ENCODE data around the gene NANS.
"Not testable (repeated sequence)": the region's sequence is repeated elsewhere in the genome, so short reads cannot be mapped to it uniquely, and the experiment has no call there.

Gene NANS

GRCh38 chr9:98038958-98039357 is 17.6 kb upstream of the NANS start:
- DNase-seq (ENCODE audit: low spot score) = no peak

DNA sequence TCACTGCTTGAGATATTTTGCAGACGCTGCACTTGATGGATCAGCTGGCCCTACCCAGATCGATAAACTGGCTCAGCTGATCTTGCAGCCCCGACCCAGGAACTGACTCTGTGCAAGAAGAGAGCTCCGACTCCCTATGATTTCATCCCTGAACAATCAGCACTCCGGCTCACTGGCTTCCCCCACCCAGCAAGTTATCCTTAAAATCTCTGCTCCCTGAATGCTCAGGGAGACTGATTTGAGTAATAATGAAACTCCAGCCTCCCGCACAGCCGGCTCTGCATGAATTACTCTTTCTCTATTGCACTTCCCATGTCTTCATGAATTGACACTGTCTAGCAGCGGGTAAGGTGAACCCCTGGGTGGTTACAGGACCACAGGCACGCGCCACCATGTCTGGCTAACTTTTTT is 16.9 kb upstream of the NANS start:
- no peak for DNase-seq (ENCODE audit: low spot score)

GRCh38 chr9:98040212-98040611 is 16.3 kb upstream of the NANS start:
- no peak for DNase-seq (ENCODE audit: low spot score)

- DNase-seq (ENCODE audit: low spot score) = no peak
These were observed 12.6 kb upstream of the NANS start for GRCh38 chr9:98043915-98044314.

DNA sequence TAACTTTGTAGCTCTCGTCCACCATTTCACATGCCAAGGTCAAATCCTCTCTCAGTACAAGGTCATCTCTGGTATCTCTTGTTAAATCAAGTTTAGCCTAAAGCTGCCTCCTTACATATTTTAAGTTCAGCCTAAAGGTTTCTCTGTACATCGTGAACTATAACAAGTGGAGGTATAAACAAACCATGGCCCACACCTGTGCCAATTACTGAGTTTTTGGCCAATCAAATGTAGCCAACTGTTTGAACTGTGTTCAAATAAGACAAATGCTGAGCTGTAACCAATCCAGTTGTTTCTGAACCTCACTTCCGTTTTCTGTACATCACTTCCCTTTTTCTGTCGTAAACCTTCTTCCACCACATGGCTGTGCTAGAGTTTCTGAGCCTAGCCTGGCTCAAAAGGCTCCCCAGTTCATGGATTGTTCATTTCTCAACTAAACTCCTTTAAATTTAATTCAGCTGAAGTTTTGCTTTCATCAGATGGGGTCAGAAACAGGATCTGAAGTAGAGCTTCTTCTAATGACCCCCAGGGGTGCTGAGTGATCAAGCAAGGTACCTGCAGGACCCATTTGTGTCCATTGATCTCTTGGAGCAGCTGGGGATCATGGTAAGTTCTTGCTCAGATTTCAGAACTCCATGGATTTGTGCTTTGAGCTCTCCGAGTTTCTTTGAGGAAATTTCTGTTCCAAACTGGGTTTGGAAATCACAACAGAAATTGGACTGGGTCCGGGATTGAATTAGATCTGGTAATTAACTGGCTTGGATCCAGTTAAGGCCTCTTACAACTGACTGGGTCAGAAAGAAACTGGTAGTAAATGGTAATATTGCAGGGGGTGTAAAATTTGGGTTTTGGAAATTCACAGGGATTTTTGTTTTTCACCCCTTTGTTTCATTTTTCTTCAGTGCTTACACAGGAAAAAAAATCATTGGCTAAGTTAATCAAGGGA is 11.0 kb upstream of the NANS start:
- peak; percentile 22 for DNase-seq (ENCODE audit: low spot score)

GRCh38 chr9:98046180-98046543 is 10.4 kb upstream of the NANS start:
- DNase-seq (ENCODE audit: low spot score) = no peak

- no peak for DNase-seq (ENCODE audit: low spot score)
These were observed 9.5 kb upstream of the NANS start for GRCh38 chr9:98047002-98047401.

DNA sequence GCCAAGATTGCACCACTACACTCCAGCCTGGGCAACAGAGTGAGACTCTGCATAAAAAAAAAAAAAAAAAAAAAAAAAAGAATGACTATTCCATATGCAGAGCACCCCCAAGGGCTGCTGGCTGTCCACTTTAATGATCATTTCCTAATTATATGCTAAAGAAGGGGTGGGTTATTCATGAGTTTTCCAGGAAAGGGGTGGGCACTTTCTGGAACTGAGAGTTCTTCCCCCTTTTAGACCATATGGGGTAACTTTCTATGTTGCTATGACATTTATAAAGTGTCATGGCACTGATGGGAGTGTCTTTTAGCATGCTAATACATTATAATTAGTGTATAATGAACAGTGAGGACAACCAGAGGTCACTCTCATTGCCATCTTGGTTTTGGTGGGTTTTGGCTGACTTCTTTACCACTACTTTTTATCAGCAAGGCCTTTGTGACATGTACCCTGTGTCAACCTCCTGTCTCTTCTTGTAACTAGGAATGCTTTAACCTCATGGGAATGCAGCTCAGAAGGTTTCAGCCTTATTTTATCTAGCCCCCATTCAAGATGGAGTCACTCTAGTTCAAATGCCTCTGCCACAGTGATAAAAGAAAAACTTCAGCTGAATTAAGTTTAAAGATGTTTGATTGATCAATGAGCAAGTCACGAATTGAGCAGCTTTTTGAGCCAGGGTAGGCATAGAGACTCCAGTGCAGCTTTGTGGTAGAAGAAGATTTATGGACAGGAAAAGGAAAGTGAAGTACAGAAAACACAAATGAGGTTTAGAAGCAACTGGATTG is 7.1 kb upstream of the NANS start:
- DNase-seq (ENCODE audit: low spot score) = no peak

DNA sequence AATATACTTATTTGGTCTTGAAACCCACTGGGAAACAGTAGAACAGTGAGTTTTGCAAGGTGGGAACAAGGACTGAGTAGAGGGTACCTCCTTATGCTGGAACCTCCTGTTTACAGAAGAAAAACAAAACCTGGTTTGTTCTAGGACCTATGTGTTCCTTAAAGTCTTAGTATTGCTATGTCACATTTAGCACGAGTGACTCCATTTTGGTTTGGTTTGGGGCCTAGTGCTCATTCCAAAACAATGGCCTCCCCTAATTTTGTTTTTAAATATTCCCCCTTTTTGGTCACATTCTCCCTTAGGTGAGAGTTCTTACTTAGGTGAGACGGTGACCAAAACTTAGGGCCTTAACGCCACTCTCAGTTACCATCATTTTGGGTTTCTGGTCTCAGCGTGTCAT is 6.2 kb upstream of the NANS start:
- no peak for DNase-seq (ENCODE audit: low spot score)

DNA sequence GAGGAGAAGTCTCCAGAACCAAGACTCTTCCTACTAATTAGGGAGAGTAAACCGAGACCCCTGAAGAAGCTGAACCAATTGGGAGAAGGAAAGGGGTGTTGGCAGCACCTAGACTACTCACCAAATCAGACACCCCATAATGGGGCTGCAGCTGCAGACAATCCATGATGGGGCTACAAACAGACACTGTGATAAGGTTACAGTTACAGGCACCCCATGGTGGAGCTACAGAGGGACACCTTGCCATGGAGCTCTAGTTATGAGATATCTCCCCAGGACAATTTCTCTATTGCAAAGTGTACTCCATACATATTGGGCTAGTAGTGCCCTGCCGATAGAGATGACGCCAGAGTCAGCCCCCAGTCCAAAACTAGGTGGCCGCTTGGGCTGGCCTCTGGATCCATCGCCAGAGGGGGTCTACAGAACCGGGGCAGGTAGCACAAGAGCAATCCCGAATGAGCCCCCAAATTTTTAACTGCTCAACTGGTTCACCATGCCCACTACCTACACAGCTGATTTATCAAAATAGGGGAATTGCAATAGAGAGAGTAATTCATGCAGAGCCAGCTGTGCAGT is 2.1 kb upstream of the NANS start:
- DNase-seq (ENCODE audit: low spot score) = no peak

DNA sequence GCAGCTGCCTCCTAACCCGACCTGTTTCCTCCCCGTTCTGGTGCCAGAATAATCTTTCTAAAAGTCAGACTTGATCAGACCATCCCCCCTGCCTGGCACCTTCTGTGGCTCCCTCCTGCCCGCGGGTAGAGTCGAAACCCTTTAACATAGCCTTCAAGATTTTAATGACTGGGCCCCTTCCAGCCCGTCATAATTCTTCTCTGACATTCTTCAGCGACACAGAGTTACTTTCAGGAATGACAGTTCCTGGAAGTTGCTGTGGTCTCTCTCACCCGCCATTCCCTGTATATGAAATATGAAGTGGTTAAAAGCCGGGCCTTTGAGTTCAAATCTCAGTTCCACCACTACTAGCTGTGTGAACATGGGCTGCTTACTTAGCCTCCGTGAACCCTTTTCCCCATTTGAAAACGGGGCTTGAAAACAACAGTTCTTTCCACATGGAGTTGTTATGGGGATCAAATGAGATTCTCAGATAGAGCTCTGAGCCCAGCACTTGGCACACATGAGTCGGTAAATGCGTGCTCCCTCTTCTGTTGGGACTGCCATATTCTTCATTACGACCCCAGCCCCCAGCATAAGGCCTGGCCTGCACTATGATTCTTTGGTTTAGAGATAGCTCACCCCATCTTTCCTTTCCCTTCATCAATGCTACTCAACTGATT is 737 bp downstream of the NANS start:
- no peak for DNase-seq (ENCODE audit: low spot score)

DNA sequence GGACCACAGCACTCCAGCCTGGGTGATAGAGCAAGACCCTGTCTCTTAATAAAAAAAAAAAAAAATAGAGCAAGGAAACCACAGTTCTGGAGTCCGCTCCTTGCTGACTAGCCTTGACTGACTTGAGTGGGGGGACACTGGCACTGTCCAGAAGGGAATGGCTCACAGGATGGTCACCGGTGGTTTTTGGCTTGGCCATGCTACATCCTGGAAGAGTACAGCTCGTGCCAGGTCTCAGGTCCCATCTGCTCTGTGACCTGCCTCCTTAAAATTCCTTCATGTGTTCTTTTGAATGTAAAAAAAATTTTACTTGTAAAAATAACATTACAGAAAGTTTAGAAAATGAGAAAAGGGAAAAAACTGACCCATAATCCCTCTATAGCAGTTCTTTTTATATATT is 5.6 kb downstream of the NANS start:
- no peak for DNase-seq (ENCODE audit: low spot score)

GRCh38 chr9:98064623-98065392 is 8.3 kb downstream of the NANS start:
- DNase-seq (ENCODE audit: low spot score) = no peak

DNA sequence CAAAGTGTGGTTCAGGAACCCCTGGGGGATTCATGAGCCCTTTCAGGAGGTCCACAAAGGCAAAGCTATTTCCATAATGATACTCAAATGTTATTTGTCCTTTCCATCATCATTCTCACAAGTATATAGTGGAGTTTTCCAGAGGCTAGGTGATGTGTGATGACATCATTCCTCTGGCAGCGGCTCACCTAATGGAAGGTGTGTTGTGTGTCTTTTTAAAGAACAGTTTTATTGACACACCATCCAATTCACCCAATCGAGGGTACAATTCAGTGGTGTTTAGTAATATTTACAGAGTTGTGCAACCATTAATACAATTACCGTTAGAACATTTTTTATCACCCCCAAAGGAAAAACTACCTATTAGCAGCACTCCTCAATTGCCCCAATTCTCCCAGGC is 9.7 kb downstream of the NANS start:
- DNase-seq (ENCODE audit: low spot score) = no peak

- no peak for DNase-seq (ENCODE audit: low spot score)
These were observed 10.7 kb downstream of the NANS start for GRCh38 chr9:98067184-98067583.

GRCh38 chr9:98069551-98069950 is 13.0 kb downstream of the NANS start:
- no peak for DNase-seq (ENCODE audit: low spot score)

DNA sequence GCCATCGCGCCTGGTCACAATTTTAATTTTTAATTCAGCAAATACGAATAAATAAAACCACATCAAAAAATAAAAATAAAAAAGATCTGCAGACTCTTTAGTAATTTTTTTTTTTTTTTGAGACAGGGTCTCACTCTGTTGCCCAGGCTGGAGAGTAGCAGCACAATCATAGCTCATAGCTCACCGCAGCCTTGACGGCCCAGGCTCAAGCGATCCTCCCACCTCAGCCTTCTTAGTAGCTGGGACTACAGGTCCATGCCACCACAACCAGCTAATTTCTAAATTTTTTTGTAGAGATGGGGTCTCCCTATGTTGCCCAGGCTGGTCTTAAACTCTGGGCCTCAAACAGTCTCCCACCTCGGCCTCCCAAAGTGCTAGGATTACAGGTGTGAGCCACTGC is 14.2 kb downstream of the NANS start:
- DNase-seq (ENCODE audit: low spot score) = no peak

DNA sequence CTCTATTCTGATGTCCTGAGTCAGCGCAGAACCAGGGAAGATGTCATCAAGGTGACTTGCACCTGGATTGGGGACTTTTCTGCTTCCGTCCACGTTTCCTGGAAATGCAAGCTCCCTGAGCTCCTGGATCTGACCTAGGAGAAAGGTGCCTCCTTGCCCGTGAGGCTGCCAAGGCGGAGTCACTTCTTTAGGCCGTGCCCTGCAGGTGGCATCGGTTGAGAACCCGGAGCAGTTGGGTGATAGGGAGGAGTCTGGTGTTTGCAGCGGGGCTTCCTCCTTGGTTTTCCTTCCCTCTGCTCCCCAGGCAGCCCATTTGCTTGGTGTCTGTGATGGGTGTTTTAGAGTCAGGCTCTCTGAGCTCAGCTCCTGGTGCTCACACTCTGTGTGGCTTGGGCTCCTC is 15.2 kb downstream of the NANS start:
- DNase-seq (ENCODE audit: low spot score) = no peak

DNA sequence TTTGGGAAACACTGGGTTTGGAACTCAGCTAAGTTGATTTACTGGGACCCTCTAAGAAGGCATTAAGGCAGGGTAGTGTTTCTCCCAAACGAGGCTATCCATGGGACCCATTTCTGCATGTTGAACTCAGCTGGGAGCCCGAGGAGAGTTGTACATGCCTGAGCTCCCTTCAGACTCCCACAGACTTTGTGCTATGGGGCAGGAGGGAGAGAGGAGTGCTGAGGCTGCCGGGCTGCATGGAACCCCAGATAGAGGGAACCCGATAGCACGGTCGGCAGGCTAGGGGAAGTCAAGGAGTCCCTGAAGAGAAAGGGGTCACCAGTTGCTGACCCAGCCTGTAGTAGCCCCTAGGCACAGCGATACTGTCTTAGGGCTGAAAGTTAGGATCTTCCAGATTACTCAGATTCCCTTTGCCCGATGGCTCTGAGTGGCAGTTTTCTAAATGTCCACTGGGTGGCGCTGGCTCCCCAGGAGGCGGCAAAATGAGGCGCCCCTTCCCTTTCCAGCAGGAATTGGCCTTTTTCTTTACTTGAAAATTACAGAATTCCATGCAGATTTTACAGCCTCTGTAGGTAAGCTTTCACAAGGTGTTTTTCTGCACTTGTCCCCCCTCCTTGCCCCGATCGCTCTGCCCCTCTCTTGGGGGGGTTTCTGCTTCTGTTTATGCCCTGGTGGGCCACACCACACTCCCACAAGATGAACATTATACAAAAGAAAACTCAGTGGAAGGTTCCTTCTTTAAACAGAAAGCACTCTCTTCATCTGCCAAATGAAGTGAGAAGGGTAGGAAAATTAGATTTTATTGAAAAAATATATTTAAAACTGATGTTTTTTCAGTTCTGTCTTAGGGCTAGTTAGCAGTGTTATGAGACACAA is 17.8 kb downstream of the NANS start:
- peak; percentile 37 for DNase-seq (ENCODE audit: low spot score)

DNA sequence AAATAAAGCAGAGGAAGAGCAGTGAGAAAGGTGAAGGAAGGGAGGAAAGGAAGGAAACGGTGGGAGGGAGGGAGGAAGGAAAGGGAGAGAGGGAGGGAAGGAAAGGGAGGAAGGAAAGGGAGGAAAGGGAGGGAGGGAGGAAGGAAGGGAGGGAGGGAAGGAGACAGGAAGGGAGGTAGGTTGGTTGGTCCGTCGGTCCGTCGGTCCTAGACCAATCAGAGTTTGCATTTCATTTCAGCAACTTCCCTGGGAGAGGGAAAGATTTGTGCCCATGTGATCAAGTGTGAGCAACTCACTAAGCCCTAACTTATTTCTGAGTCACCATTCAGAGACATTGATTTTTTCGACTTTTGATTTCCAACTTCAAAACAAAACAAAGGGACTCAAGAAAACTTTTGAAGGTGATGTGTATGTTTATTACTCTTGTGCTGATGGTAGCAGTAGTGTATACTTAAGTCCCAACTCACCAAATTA is 18.8 kb downstream of the NANS start:
- DNase-seq (ENCODE audit: low spot score) = no peak

DNA sequence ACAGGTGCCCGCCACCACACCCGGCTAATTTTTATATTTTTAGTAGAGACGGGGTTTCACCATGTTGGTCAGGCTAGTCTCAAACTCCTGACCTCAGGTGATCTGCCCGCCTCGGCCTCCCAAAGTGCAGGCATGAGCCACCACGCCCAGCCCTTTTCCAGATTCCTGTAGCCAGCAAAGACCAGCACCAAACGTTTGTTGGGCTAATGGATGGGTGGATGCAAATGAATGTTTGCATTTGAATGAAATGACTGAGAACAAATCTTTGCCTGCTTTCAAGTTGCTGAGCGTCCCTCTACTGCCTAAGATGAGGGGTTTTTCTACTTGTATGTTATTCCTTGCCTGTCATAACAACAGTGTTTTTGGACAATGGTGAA is 20.0 kb downstream of the NANS start:
- DNase-seq (ENCODE audit: low spot score) = not testable (repeated sequence)

Data from globus pallidus (tissue), 1 donor.